ENCODE results near the gene DDX50.
A peak's percentile ranks its signal among the peaks of the same experiment; 100 is the strongest.

The DDX50 gene

GRCh38 chr10:68988530-68989316 lies 87.6 kb downstream of the DDX50 start, which contains the start of gene KIFBP:
KIFBP (plus strand) TSS chr10:68988803; CDS start chr10:68988833, 30 bp downstream.
- DNase-seq, result peak; percentile 96

GRCh38 chr10:68989317-68989990 lies 88.3 kb downstream of the DDX50 start:
- no peak for DNase-seq

- no peak for DNase-seq
Measured at GRCh38 chr10:68992636-68993440, 91.7 kb downstream of the DDX50 start.
